NT2/D1 (cell line): ENCODE data around the gene NTN3.

Source experiments
- YY1 ChIP-seq: IDR thresholded peaks from 2 replicates; pipeline ENCODE4 v1.6.1; 2011; ENCODE audit not compliant: insufficient read length, insufficient read depth
- ZNF274 ChIP-seq: IDR thresholded peaks from 2 replicates; pipeline ENCODE4 v1.6.1; 2011; ENCODE audit warnings: mild to moderate bottlenecking, low read depth, low read length

- no peak for TF ChIP-seq ZNF274
- no peak for TF ChIP-seq YY1
Observed at GRCh38 chr16:2462031-2462866, 8.8 kb upstream of the NTN3 start.
